K562 (cell line): ENCODE results near the gene FAM217B. TPM values are rescaled to one million over a fixed set of nuclear protein-coding genes. Genes with fewer than 3 reads are reported as not detected.

Experiments used
- CXXC5 ChIP-seq: fragments of 250-450 bp; sonication (Bioruptor Pico); IDR thresholded peaks from 2 replicates; pipeline ENCODE4 v1.8.0; 2022; ENCODE audit warnings: inconsistent platforms, mild to moderate bottlenecking, moderate library complexity
- GABPB1 ChIP-seq: sonication (generic); formaldehyde crosslinking; IDR thresholded peaks from 2 replicates; pipeline ENCODE4 v1.8.0; 2022; ENCODE audit warnings: mild to moderate bottlenecking, missing genetic modification reagents
- GABPB2 ChIP-seq: fragments of 250-450 bp; sonication (Bioruptor Pico); conservative IDR thresholded peaks from 2 replicates; pipeline ENCODE4 v1.5.1; 2021; ENCODE audit warnings: mild to moderate bottlenecking
- HNRNPK ChIP-seq: fragments of 200-400 bp; formaldehyde crosslinking; IDR thresholded peaks from one replicate; pipeline ENCODE4 v1.6.1; 2018; ENCODE audit warnings: mild to moderate bottlenecking, low read depth, low read length; ENCODE audit not compliant: poor library complexity, severe bottlenecking
- KDM2B ChIP-seq: fragments of 250-450 bp; sonication (Bioruptor Pico); IDR thresholded peaks from 2 replicates; pipeline ENCODE4 v1.8.0; 2021; ENCODE audit warnings: mild to moderate bottlenecking, moderate library complexity
- MAZ ChIP-seq, 2 experiments: fragments of 450-650 bp in 1 of 2; sonication (generic) in 1 of 2; formaldehyde crosslinking; IDR thresholded peaks in 1 of 2; conservative IDR thresholded peaks in 1 of 2; 2 replicates each; pipeline versions ENCODE4 v1.4.0 to v1.5.0; 2020; ENCODE audit warnings: mild to moderate bottlenecking in 1 of 2, missing genetic modification reagents in 1 of 2
- MTA2 ChIP-seq: fragments of 450-650 bp; IDR thresholded peaks from 2 replicates; pipeline ENCODE4 v1.6.1; 2016; ENCODE audit warnings: low read depth
- STAT6 ChIP-seq: sonication (generic); formaldehyde crosslinking; IDR thresholded peaks from 2 replicates; pipeline ENCODE4 v1.8.1; 2023; ENCODE audit warnings: mild to moderate bottlenecking, missing genetic modification reagents
- ZNF347 ChIP-seq: fragments of 450-650 bp; formaldehyde crosslinking; IDR thresholded peaks from 2 replicates; pipeline ENCODE4 v1.4.0; 2020; ENCODE audit warnings: low read depth, mild to moderate bottlenecking, moderate library complexity
- ZNF584 ChIP-seq: fragments of 200-800 bp; sonication (Bioruptor generic); IDR thresholded peaks from 2 replicates; pipeline ENCODE4 v1.6.1; 2016; ENCODE audit warnings: low read depth, mild to moderate bottlenecking, missing genetic modification characterization, missing compliant biosample characterization
- ZZZ3 ChIP-seq: fragments of 450-650 bp; IDR thresholded peaks from 2 replicates; pipeline ENCODE4 v1.6.1; 2016; ENCODE audit warnings: antibody characterized with exemption, mild to moderate bottlenecking, moderate library complexity
- polyA plus RNA-seq, 8 experiments: library from polyadenylated mRNA; depleted of rRNA in 4 of 8; stranded (reverse) in 5 of 8; unstranded in 3 of 8; fragments of >200 nt; fragmentation: Nextera tagmentation in 2 of 8; fragmentation: Illumina TruSeq in 1 of 8; extraction: Ambion mirVana in 2 of 8; extraction: Trizol in 1 of 8; gene quantifications; 2 replicates each; pipeline versions ENCODE4 v1.2.1 to v1.2.3, GENCODE V29; 2011 to 2014; ENCODE audit warnings: inconsistent platforms in 1 of 8, missing spikeins in 1 of 8
- total RNA-seq, 7 experiments: library from RNA; depleted of rRNA in 6 of 7; stranded (reverse); fragments of >200 nt in 6 of 7; fragmentation: Illumina TruSeq in 2 of 7; extraction: Trizol in 2 of 7; gene quantifications; 2 replicates each; pipeline versions ENCODE4 v1.2.1 to v1.2.3, GENCODE V29; 2011 to 2021; ENCODE audit warnings: low replicate concordance in 1 of 7
- TF ChIP-seq, protein P1 (sequence below): fragments of 250-450 bp; sonication (Bioruptor Pico); IDR thresholded peaks from 2 replicates; pipeline ENCODE4 v1.5.0; 2020; ENCODE audit warnings: mild to moderate bottlenecking

The FAM217B gene
- total and polyA plus RNA-seq, 9 of the 15 experiments (the other 6 are each of a cell fraction or from before 2014, with no cell fraction given) = 4.8 to 11.4 (median 6.9) TPM

DNA sequence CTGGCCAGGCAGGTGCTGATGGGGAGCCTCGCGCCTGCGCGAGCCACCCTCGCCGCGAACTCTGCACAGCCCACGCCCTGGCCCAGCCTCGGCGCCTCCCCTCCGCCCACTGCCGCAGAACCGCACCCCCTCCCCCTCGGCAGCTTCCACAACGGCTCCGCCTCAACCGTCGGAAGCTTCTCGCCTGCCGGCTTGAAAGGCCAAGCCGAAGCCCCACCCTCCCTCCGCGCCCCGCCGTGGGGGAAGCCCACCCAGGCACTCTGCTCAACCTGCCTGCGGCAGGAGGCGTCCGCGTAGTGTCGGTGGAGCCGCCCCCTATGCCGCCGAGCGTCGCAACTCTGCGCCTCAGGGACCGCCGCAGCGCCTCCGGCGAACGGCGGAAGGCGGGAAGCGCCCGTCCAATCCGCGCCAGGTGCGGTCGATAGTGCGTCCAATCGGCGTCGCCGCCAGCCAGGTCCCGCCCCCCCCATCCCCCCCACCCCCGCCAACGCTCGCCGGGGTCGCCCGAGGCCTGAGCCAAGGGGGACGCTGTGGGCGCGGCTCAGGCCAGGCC is 6.8 kb upstream of the FAM217B start, which contains the start of gene SYCP2 (continued):
- TF ChIP-seq STAT6 (CRISPR knock-in tag) (no peak), MAZ (CRISPR knock-in tag; conservative IDR thresholded peaks at IDR 0.05 in 1 of 2, IDR thresholded peaks at IDR 0.05 in 1 of 2) (no peak; a peak in 1 of 4 replicates), MTA2 (no peak), KDM2B (CRISPR knock-in tag) (no peak), GABPB1 (CRISPR knock-in tag) (0 out of 2 replicates have a peak, but pooled peaks have one; percentile 59), CXXC5 (CRISPR knock-in tag) (peak; percentile 67), ZZZ3 (no peak), ZNF347 (no peak), HNRNPK (peak; percentile 80), GABPB2 (CRISPR knock-in tag) (no peak), ZNF584 (CRISPR knock-in tag) (no peak)
- TF ChIP-seq, protein P1, sequence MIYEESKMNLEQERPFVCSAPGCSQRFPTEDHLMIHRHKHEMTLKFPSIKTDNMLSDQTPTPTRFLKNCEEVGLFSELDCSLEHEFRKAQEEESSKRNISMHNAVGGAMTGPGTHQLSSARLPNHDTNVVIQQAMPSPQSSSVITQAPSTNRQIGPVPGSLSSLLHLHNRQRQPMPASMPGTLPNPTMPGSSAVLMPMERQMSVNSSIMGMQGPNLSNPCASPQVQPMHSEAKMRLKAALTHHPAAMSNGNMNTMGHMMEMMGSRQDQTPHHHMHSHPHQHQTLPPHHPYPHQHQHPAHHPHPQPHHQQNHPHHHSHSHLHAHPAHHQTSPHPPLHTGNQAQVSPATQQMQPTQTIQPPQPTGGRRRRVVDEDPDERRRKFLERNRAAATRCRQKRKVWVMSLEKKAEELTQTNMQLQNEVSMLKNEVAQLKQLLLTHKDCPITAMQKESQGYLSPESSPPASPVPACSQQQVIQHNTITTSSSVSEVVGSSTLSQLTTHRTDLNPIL (CRISPR knock-in tag) = no peak
